Activated T-cell treated with anti-CD3 and anti-CD28 coated beads for 48 hours (primary cell): Measurements from ENCODE around the gene SLC16A4.
"Not testable (repeated sequence)": the region's sequence is repeated elsewhere in the genome, so short reads cannot be mapped to it uniquely, and the experiment has no call there.

ENCODE experiments used
- DNase-seq: peaks from one replicate; pipeline ENCODE4 v3.0.0-alpha.2; 2020; ENCODE audit warnings: low read depth

Gene SLC16A4

DNA sequence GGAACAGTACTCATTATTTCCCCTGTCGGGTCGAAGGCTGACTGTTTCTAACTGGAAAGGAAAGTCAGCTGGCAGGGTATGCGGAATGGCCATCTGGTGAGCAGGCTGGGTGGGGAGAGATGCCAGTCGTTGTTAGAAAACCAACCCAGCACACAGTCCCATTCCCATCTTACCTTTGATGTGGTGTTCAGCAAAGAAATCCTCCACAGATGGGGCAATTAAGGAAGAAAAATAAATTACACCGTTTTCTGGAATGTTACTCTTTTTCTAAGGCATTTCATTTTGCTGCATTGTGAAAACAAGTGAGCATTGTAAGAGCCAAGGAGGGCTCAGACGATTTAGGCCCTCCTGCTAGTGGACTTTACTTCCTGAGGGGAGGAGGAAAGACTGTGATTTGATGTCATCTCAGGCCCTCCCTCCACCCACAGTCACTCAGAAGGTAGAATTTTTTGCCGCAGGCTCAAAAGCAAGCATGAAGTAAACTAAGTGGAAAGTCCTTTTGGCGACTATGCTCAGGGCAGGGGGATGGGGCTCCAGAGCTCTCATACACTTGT lies at the start of gene SLC16A4:
Gene SLC16A4, minus strand, starts transcription at position 335 of the 554 bp plus-strand sequence. CDS start 1,703 bp downstream, outside the sequence.
- no peak for DNase-seq

- not testable (repeated sequence) for DNase-seq
Observed at GRCh38 chr1:110439873-110440272, 49.0 kb upstream of the SLC16A4 start.

DNA sequence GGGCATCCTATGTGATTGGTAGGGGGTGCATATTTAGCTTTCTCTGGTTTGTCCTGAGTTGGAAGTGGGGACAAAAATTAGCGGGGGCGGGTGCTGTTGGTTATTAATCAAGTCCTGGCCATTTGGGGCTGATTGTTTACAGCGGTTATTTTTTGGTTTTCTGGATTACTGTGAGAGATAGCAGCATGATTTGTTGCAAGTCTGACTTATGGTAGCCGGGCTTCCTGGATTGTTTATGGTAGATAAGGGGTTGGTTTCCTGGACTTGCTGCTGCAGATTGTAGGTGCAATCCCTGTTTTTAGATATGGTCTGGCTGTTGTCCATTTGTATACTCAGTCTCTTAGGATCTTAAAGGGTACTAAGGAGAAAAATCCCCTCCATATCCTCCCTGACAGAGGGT lies 48.1 kb upstream of the SLC16A4 start:
- no peak for DNase-seq

DNA sequence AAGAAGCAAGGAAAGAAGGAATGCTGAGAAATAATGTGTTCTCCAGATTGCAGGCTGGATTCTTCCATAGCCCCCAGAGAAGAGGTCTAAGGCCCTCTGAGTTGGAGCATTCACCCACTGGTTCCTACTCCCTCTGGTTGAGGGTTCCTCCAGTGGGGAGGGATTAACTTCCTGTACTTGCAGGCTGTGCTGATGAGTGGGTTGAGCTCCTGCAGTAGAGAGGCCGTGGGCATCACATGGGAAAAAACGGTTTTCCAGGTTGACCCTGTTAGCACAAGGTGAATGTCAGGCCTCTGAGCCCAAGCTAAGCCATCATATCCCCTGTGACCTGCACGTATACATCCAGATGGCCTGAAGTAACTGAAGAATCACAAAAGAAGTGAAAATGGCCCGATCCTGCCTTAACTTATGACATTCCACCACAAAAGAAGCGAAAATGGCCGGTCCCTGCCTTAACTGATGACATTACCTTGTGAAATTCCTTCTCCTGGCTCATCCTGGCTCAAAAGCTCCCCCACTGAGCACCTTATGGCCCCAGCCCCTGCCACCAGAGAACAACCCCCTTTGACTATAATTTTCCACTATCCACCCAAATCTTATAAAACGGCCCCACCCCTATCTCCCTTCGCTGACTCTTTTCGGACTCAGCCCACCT lies 46.9 kb upstream of the SLC16A4 start:
- not testable (repeated sequence) for DNase-seq

- no peak for DNase-seq
Observed at GRCh38 chr1:110436635-110437034, 45.8 kb upstream of the SLC16A4 start.

- DNase-seq = no peak
Observed at GRCh38 chr1:110434946-110435345, 44.1 kb upstream of the SLC16A4 start.

DNA sequence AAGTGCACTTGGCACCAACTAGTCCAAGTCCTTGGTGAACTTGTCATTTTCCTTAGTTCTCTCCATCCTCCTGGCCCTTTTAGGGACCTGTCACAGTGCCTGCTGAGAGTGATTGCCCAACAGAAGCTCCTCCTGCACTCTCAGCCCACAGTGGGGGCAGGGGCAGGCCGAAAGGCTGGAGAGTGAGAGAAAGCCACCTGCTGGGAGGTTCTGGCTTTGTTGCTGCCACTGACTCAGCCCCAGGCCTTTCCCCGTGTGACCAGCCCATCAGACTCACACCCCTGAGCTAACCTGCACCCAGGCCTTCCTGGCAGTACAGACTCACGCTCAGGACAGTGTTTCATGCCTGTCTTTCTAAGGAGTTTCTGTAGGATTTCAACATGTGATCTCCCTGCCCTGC lies 43.0 kb upstream of the SLC16A4 start:
- DNase-seq = no peak

- DNase-seq = no peak
Observed at GRCh38 chr1:110433213-110433612, 42.4 kb upstream of the SLC16A4 start.

DNA sequence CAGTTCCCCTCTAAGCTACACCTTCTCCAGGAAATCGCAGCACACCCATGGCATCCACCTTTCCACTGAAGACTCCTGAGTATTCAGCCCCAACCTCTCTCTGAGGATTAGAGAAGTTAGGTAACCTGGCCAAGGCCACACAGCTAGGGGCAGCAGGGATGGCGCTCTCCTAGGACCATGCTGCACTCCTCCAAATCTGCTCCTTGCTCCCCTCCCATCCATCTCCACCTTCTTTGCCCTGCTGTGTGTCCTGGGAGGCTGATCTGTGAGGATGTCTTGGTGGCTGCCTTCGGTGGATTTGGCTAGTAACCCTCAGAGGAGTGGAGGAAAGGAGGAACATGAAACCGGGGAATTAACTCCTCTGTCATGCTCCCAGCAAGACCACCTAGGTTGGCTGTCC lies 40.1 kb upstream of the SLC16A4 start:
- DNase-seq = no peak

DNA sequence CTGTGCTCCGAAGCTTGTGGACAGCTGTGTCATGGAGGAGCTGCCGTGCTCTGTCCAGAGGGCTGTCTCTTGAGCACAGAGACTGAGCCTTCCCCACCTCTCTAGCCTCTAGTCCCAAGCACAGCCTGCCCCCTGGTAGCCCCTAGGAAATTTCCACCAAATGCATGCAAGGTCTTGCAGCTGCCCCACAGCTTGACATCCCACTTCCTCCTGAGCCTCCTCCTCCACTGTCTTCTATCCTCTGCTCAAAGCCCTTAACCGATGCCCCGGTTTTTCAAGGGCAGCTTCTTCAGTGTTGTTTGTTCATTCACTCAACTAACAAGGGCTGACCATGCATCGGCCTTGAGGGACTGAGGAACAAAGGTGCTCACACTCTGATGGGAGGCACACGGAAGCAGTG lies 39.5 kb upstream of the SLC16A4 start:
- DNase-seq = no peak

- no peak for DNase-seq
Observed at GRCh38 chr1:110428946-110429345, 38.1 kb upstream of the SLC16A4 start.

DNA sequence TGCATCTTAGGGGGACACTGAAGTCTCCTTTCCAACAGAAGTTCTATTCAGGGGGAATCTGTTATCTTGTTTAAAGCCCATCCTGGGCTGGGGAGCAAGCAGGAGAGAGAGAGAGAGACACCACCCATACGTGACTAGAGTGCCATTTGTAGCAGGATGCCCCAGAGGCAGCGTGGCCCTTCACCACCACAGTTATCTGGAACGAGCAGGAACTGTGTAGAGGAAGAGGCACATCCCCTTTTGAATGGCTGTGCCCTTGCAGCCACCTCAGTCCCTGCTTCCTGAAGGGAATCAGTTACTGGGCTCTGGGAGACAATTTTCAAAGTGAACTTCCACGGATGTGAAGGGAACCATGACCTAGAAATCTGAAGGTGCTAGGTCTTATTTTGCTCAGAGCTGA lies 36.0 kb upstream of the SLC16A4 start:
- no peak for DNase-seq

GRCh38 chr1:110425612-110426152 lies 34.9 kb upstream of the SLC16A4 start:
- DNase-seq = no peak

DNA sequence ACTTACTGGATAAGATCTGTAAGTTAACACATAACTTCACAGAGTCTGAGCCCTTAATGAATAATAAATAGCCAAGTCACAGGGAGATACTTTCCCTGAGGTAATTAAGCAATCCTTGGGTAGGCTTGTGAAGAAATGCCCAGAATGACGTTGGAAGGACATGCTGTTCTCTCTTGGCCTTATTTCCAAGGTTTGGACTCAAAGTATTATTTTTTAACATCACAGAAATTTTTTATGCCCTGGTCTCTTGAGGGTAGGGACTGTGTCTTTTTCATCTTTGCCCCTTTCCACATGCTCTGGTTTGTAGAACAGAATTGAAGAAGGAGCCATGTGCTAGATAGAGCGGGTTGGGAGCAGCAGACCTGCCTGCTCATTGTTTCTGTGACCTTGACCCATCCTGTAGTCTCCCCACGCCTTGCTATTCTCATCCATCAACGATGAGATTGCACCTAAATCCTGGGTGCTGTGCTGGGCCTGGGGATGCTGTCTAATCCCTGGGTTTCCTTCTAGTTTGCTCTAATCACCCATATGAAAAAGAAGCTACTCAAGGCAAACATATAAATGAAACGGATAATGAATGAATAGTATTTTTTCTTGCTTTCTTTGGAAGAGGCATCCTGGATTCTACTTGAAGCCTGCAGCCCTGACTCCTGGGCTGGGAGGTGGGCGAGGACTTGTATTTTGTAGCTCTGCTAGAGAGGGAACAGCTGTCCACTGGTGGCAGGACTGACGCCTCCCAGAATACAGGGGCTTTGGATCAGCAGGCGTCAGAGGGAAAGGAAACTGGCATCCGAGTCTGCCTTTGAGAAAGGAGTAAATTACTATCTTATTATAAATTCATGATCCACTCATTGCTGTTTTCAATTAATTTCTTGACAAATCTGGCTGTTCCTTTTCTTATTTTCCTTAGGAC lies 34.1 kb upstream of the SLC16A4 start:
- no peak for DNase-seq

- no peak for DNase-seq
Observed at GRCh38 chr1:110420874-110421793, 30.3 kb upstream of the SLC16A4 start.

DNA sequence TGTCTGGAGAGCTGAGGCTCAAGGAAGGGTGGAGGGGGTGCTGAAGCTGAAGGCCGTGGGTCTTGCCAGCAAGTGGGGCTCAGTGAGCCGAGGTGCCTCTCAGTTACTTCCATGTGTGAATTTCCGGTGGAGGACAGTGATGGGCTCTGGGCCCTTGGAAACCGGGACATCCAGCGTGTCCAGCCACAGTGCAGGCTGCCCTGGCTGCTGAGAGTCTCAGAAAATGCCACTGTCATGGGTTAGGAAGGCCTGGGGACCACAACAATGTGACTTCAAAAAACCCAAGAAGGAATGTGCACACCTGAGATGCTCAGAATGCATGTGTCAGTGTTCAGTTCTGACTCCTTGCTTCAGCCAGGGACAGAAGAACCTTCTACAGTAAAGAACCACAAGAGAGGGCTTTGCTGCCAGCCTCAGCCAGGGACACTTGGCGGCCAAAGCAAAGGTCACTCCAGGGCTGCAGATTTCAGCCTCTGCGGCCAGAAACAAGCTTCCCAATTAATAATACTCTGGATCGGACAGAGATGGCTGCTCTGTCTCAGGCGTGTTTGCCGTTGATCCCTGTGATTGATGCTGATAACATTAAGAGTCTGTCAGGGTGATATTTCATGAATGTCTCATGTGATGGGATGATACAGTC lies 29.3 kb upstream of the SLC16A4 start:
- no peak for DNase-seq

GRCh38 chr1:110418729-110419128 lies 27.9 kb upstream of the SLC16A4 start:
- DNase-seq = no peak

- not testable (repeated sequence) for DNase-seq
Observed at GRCh38 chr1:110413045-110413444, 22.2 kb upstream of the SLC16A4 start.

- DNase-seq = peak; percentile 53
Observed at GRCh38 chr1:110412576-110412975, 21.8 kb upstream of the SLC16A4 start.

- no peak for DNase-seq
Observed at GRCh38 chr1:110411173-110411735, 20.4 kb upstream of the SLC16A4 start.

GRCh38 chr1:110409316-110409715 lies 18.5 kb upstream of the SLC16A4 start:
- no peak for DNase-seq
